Lower lobe of right lung (tissue), 2 donors: ENCODE measurements around the gene UBR3. TPM values are rescaled to one million over a fixed set of nuclear protein-coding genes. Genes with fewer than 3 reads are reported as not detected.
"Not testable (repeated sequence)": the region's sequence is repeated elsewhere in the genome, so short reads cannot be mapped to it uniquely, and the experiment has no call there.

Experiments used
- ATAC-seq, 2 donors: fragments of 200-7000 bp; cut with Tn5 transposase; one replicate each; pipeline ENCODE4 v1.9.1; 2020 to 2022; ENCODE audit warnings: mild to moderate bottlenecking in 2 of 2, moderate library complexity in 2 of 2
- DNase-seq: peaks from one replicate; pipeline ENCODE4 v3.0.0-alpha.2; 2020
- H3K27ac ChIP-seq: fragments of 200-600 bp; one replicate; pipeline ENCODE4 v1.8.0; 2022
- H3K27me3 ChIP-seq: fragments of 200-600 bp; one replicate; pipeline ENCODE4 v1.8.0; 2022; ENCODE audit warnings: low read depth
- H3K36me3 ChIP-seq: fragments of 200-600 bp; one replicate; pipeline ENCODE4 v1.8.0; 2022; ENCODE audit warnings: mild to moderate bottlenecking
- H3K4me1 ChIP-seq: fragments of 200-600 bp; one replicate; pipeline ENCODE4 v1.8.0; 2022
- H3K4me3 ChIP-seq: fragments of 200-600 bp; one replicate; pipeline ENCODE4 v1.8.0; 2022; ENCODE audit warnings: mild to moderate bottlenecking
- H3K9me3 ChIP-seq: fragments of 200-600 bp; one replicate; pipeline ENCODE4 v1.8.0; 2022
- CTCF ChIP-seq: fragments of 200-600 bp; IDR thresholded peaks from one replicate; pipeline ENCODE4 v1.8.0; 2022; ENCODE audit warnings: antibody characterized with exemption, mild to moderate bottlenecking
- intact Hi-C: fragments of 100-400 bp; cut with DNase I; formaldehyde crosslinking; loops from one replicate; pipeline ENCODE4 v1.11.0; 2022
- total RNA-seq: library from RNA; stranded (reverse); fragmentation: NEBNext Ultra II Directional; extraction: Animal tissue kit (Norgen Biotek cat#: 25700); gene quantifications from one replicate; pipeline ENCODE4 v1.2.1, GENCODE V29; 2021
- donor health status: DM: no; HTN: yes; CAD: no; lungs with severe emphysema.

UBR3 gene
- total RNA-seq, 1 donor from 2014 or later: 46.7 TPM

DNA sequence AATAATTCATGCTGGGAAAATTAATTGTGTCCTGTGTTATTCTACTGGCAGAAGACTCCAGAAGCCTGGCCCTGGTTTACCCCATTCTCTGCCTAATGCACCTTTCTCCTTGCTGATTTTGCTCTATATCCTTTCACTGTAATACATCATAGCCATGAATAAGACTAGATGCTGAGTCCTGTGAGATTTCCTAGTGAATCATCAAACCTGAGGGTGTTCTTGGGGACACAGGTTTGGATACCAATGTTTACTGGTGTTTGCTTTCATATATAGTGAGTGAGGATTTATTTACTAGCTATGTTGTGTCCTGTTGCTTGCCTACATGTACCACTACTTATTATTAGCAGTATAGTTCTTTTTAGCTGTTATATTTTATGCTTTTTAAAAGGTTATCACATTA is 9.0 kb upstream of the UBR3 start:
- H3K9me3 ChIP-seq: no peaks in the 10 kb centered on the region
- no peak for TF ChIP-seq CTCF
- no peak overlapping the region for H3K27ac ChIP-seq
- DNase-seq (no peak), ATAC-seq (no peak)
- peaks cover 9% of the 10 kb centered on the region for H3K4me1 ChIP-seq
- intact Hi-C loops: no loop called here
- H3K4me3 ChIP-seq: no peak overlapping the region
- H3K36me3 ChIP-seq: peaks cover 49% of the 10 kb centered on the region
- H3K27me3 ChIP-seq: no peaks in the 10 kb centered on the region

DNA sequence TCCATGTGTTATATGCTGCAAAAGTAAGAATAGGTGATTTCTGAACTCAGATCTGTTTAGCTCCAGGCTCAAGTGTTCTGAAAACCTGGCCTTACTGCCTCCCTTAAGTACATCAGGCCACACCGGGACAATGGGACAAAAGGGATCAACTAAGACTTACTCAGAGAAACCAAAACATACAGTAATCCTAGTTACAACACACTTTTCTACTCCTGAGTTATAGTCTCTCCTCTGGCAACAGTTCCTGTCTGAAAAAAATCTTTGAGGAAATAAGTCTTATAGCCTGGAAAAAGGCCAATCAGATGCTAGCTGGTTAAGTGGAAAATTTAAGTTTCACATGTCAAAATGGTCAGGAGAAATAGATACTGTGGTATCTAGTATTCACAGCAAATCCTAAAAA is 8.1 kb upstream of the UBR3 start:
- H3K4me3 ChIP-seq: no peak overlapping the region
- H3K27ac ChIP-seq: no peak overlapping the region
- peaks cover 18% of the 10 kb centered on the region for H3K4me1 ChIP-seq
- no peak for TF ChIP-seq CTCF
- H3K36me3 ChIP-seq: peaks cover 41% of the 10 kb centered on the region
- intact Hi-C loops: no loop called here
- no peaks in the 10 kb centered on the region for H3K27me3 ChIP-seq
- ATAC-seq (no peak), DNase-seq (no peak)
- no peaks in the 10 kb centered on the region for H3K9me3 ChIP-seq

DNA sequence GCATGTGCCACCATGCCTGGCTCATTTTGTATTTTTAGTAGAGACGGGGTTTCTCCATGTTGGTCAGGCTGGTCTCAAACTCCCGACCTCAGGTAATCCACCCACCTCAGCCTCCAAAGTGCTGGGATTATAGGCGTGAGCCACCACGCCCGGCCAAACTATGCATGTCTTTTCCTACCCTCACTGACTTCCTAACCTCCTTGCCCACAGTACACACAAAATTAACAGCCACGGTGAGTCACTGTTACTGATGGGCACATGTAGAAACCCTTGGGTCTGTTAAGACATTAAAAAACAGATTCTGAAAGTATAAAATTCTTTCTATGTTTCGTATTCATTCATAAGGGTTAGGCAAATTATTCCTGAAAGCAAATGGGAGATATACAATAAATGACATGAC is 7.2 kb upstream of the UBR3 start:
- intact Hi-C loops: not testable (repeated sequence)

DNA sequence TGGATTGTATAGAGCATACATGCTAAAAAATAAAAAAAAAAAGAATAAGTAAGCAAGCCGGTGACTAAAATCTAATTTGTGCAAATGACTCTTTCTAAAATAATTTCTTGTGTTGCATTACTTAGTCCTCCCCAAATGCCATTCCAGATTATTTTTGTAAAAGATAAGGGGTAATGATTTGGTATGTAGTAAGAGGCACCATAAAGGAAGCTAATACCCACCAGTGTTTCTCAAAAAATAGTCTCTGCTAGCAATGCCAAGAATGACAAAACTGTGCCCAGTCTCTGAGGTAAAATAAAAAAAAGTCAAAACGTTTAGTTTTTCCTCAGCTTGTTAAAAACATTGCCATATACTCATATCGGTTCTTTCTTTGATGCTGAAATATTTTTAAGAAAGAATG is 5.2 kb upstream of the UBR3 start:
- H3K4me1 ChIP-seq: peaks cover 21% of the 10 kb centered on the region
- H3K27me3 ChIP-seq: no peaks in the 10 kb centered on the region
- intact Hi-C loops: no loop called here
- H3K36me3 ChIP-seq: peaks cover 20% of the 10 kb centered on the region
- H3K4me3 ChIP-seq: no peak overlapping the region
- no peak overlapping the region for H3K27ac ChIP-seq
- DNase-seq (no peak), ATAC-seq (no peak)
- no peak for TF ChIP-seq CTCF
- no peaks in the 10 kb centered on the region for H3K9me3 ChIP-seq

More for the DNA sequence above, 7.2 kb upstream of the UBR3 start:
- Histone ChIP-seq H3K4me1 (peaks cover 19% of the 10 kb centered on the region), H3K36me3 (peaks cover 32% of the 10 kb centered on the region)
- not testable (repeated sequence) for DNase-seq, H3K27ac ChIP-seq, ATAC-seq, H3K9me3 ChIP-seq, H3K4me3 ChIP-seq, H3K27me3 ChIP-seq

GRCh38 chr2:169822785-169823392 is 4.4 kb upstream of the UBR3 start:
- TF ChIP-seq CTCF: no peak
- peaks cover 16% of the 10 kb centered on the region for H3K36me3 ChIP-seq
- ATAC-seq (no peak), DNase-seq (no peak)
- H3K4me1 ChIP-seq: peaks cover 22% of the 10 kb centered on the region
- H3K27ac ChIP-seq: no peak overlapping the region
- H3K9me3 ChIP-seq: no peaks in the 10 kb centered on the region
- intact Hi-C loops: no loop called here
- no peaks in the 10 kb centered on the region for H3K27me3 ChIP-seq
- H3K4me3 ChIP-seq: no peak overlapping the region

GRCh38 chr2:169823996-169824372 is 3.3 kb upstream of the UBR3 start:
- Histone ChIP-seq H3K4me3 (peak overlapping the region; percentile 84), H3K4me1 (peaks cover 30% of the 10 kb centered on the region), H3K36me3 (peaks cover 5% of the 10 kb centered on the region), H3K9me3 (no peaks in the 10 kb centered on the region), H3K27me3 (no peaks in the 10 kb centered on the region), H3K27ac (peak overlapping the region; percentile 86)
- DNase-seq (no peak), ATAC-seq (no peak)
- intact Hi-C loops: no loop called here
- TF ChIP-seq CTCF: no peak
